IMR-90 (cell line): ENCODE data around the gene OTUD6A. TPM values are rescaled to one million over a fixed set of nuclear protein-coding genes. Genes with fewer than 3 reads are reported as not detected.

Experiments used
- ATAC-seq: fragments of 200-7000 bp; cut with Tn5 transposase; 2 replicates; pipeline ENCODE4 v1.9.1; 2020; ENCODE audit warnings: low read depth, mild to moderate bottlenecking, moderate library complexity
- BruUV-seq: library from RNA; stranded (reverse); fragments of 400-500 nt; replicated peaks from 2 replicates; lab custom pipeline; 2021; lab: Mats Ljungman, UMichigan
- CTCF ChIA-PET: fragments of 300-600 bp; formaldehyde crosslinking; extraction: SDS; loops from one replicate; lab custom pipeline; 2021; ENCODE audit warnings: antibody characterized with exemption; lab: Yijun Ruan, JAX
- POLR2A ChIA-PET: fragments of 300-600 bp; sonication (Branson Sonifier 250); formaldehyde crosslinking; loops from one replicate; lab custom pipeline; 2022; ENCODE audit warnings: antibody characterized with exemption; ENCODE audit not compliant: unreplicated experiment; lab: Charles Lee
- DNase-seq: peaks from one replicate; pipeline ENCODE4 v3.0.0; 2013
- H2AFZ ChIP-seq: replicated peaks from 2 replicates; pipeline ENCODE3; 2013; ENCODE audit warnings: low read length, mild to moderate bottlenecking; ENCODE audit not compliant: poor library complexity
- H2AK5ac ChIP-seq: 2 replicates; pipeline ENCODE4 v1.6.1; 2013; ENCODE audit warnings: low read depth, low read length, inconsistent platforms
- H2AK9ac ChIP-seq: replicated peaks from 2 replicates; pipeline ENCODE3; 2013; ENCODE audit warnings: mild to moderate bottlenecking, low read depth, low read length, moderate library complexity; ENCODE audit not compliant: poor library complexity
- H2BK120ac ChIP-seq: 2 replicates; pipeline ENCODE4 v1.6.1; 2013; ENCODE audit warnings: low read depth, low read length, inconsistent platforms
- H2BK15ac ChIP-seq: 3 replicates; pipeline ENCODE4 v1.6.1; 2013; ENCODE audit warnings: low read depth, low read length, inconsistent platforms
- H2BK20ac ChIP-seq: 2 replicates; pipeline ENCODE4 v1.6.1; 2013; ENCODE audit warnings: low read depth, mild to moderate bottlenecking, inconsistent platforms, low read length, moderate library complexity
- H2BK5ac ChIP-seq: 2 replicates; pipeline ENCODE4 v1.6.1; 2013; ENCODE audit warnings: mild to moderate bottlenecking, low read depth, low read length, inconsistent platforms; ENCODE audit not compliant: poor library complexity, severe bottlenecking
- H3K14ac ChIP-seq: replicated peaks from 2 replicates; pipeline ENCODE4 v1.6.1; 2013; ENCODE audit warnings: low read depth, low read length, inconsistent platforms
- H3K18ac ChIP-seq: 2 replicates; pipeline ENCODE4 v1.6.1; 2013; ENCODE audit warnings: low read depth, low read length, control low read depth
- H3K23ac ChIP-seq: 2 replicates; pipeline ENCODE4 v1.6.1; 2013; ENCODE audit warnings: low read depth, low read length, inconsistent platforms
- H3K27ac ChIP-seq: 2 replicates; pipeline ENCODE4 v1.5.1; 2013; ENCODE audit warnings: mild to moderate bottlenecking, control low read depth, low read length; ENCODE audit not compliant: insufficient read depth
- H3K27me3 ChIP-seq: 2 replicates; pipeline ENCODE4 v1.6.1; 2013; ENCODE audit warnings: low read length; ENCODE audit not compliant: control insufficient read depth, insufficient read depth
- H3K36me3 ChIP-seq: 2 replicates; pipeline ENCODE4 v1.6.1; 2013; ENCODE audit warnings: low read length, mixed read lengths; ENCODE audit not compliant: control insufficient read depth, insufficient read depth
- H3K4ac ChIP-seq: 2 replicates; pipeline ENCODE4 v1.6.1; 2013; ENCODE audit warnings: low read depth, low read length, inconsistent platforms
- H3K4me1 ChIP-seq: 2 replicates; pipeline ENCODE4 v1.6.1; 2013; ENCODE audit warnings: low read length, mixed read lengths; ENCODE audit not compliant: control insufficient read depth, insufficient read depth
- H3K4me2 ChIP-seq: 2 replicates; pipeline ENCODE4 v1.6.1; 2013; ENCODE audit warnings: low read depth, mild to moderate bottlenecking, control low read depth, low read length, moderate library complexity
- H3K4me3 ChIP-seq: 2 replicates; pipeline ENCODE4 v1.5.1; 2013; ENCODE audit warnings: low read depth, mild to moderate bottlenecking, control low read depth, low read length, moderate library complexity; ENCODE audit not compliant: insufficient read depth
- H3K56ac ChIP-seq: 2 replicates; pipeline ENCODE4 v1.6.1; 2013; ENCODE audit warnings: low read length, inconsistent platforms; ENCODE audit not compliant: insufficient read depth; ENCODE audit errors: extremely low read depth
- H3K79me1 ChIP-seq, 2 experiments: 2 replicates each; pipeline ENCODE4 v1.6.1; 2013; ENCODE audit warnings: low read length in 2 of 2, inconsistent platforms in 1 of 2, low read depth in 1 of 2
- H3K9ac ChIP-seq: 2 replicates; pipeline ENCODE4 v1.6.1; 2013; ENCODE audit warnings: low read depth, low read length, control low read depth
- H3K9me1 ChIP-seq: 2 replicates; pipeline ENCODE4 v1.6.1; 2013; ENCODE audit warnings: low read length, inconsistent platforms; ENCODE audit not compliant: insufficient read depth
- H3K9me3 ChIP-seq: 2 replicates; pipeline ENCODE4 v1.6.1; 2013; ENCODE audit warnings: low read length; ENCODE audit not compliant: control insufficient read depth, insufficient read depth
- H4K20me1 ChIP-seq: 2 replicates; pipeline ENCODE4 v1.6.1; 2013; ENCODE audit warnings: low read length, inconsistent platforms; ENCODE audit not compliant: insufficient read depth
- H4K5ac ChIP-seq: 2 replicates; pipeline ENCODE4 v1.6.1; 2013; ENCODE audit warnings: mild to moderate bottlenecking, low read depth, low read length, control low read depth
- H4K8ac ChIP-seq, 2 experiments: 2 replicates each; pipeline ENCODE4 v1.6.1; 2013; ENCODE audit warnings: low read depth in 2 of 2, low read length in 2 of 2, control low read depth in 1 of 2, inconsistent platforms in 1 of 2
- H4K91ac ChIP-seq: 2 replicates; pipeline ENCODE4 v1.6.1; 2013; ENCODE audit warnings: low read depth, low read length, inconsistent platforms; ENCODE audit not compliant: insufficient read depth
- BHLHE40 ChIP-seq: fragments of 150-350 bp; IDR thresholded peaks from 2 replicates; pipeline ENCODE4 v1.6.1; 2016; ENCODE audit warnings: mild to moderate bottlenecking, low read depth, low read length
- CEBPB ChIP-seq: IDR thresholded peaks from 2 replicates; pipeline ENCODE4 v1.6.1; 2012; ENCODE audit warnings: low read depth, low read length, improper control_type of control experiment
- CHD1 ChIP-seq: IDR thresholded peaks from 2 replicates; pipeline ENCODE4 v1.6.1; 2012; ENCODE audit warnings: low read depth, low read length, improper control_type of control experiment
- FOS ChIP-seq: fragments of 150-350 bp; IDR thresholded peaks from 2 replicates; pipeline ENCODE4 v1.6.1; 2016; ENCODE audit warnings: low read depth, low read length
- MAFK ChIP-seq: IDR thresholded peaks from 2 replicates; pipeline ENCODE4 v1.6.1; 2012; ENCODE audit warnings: low read depth, low read length, improper control_type of control experiment
- MAZ ChIP-seq: IDR thresholded peaks from 2 replicates; pipeline ENCODE4 v1.6.1; 2012; ENCODE audit warnings: low read depth, mild to moderate bottlenecking, low read length, improper control_type of control experiment, moderate library complexity, borderline replicate concordance
- MXI1 ChIP-seq: IDR thresholded peaks from 2 replicates; pipeline ENCODE4 v1.6.1; 2012; ENCODE audit warnings: low read depth, mild to moderate bottlenecking, low read length, moderate library complexity, borderline replicate concordance
- NFE2L2 ChIP-seq: fragments of 150-350 bp; IDR thresholded peaks from 2 replicates; pipeline ENCODE4 v1.6.1; 2016; ENCODE audit warnings: low read depth, mild to moderate bottlenecking, low read length
- POLR2A ChIP-seq: IDR thresholded peaks from 2 replicates; pipeline ENCODE4 v1.6.1; 2012; ENCODE audit warnings: mild to moderate bottlenecking, low read depth, low read length
- RAD21 ChIP-seq: IDR thresholded peaks from 2 replicates; pipeline ENCODE4 v1.6.1; 2012; ENCODE audit warnings: low read length, improper control_type of control experiment
- RCOR1 ChIP-seq: IDR thresholded peaks from 2 replicates; pipeline ENCODE4 v1.6.1; 2012; ENCODE audit warnings: mild to moderate bottlenecking, low read length, improper control_type of control experiment; ENCODE audit not compliant: insufficient replicate concordance
- RFX5 ChIP-seq: IDR thresholded peaks from 2 replicates; pipeline ENCODE4 v1.8.0; 2012; ENCODE audit warnings: low read depth, mild to moderate bottlenecking, low read length, moderate library complexity
- SMC3 ChIP-seq: fragments of 150-350 bp; IDR thresholded peaks from 2 replicates; pipeline ENCODE4 v1.6.1; 2016; ENCODE audit warnings: low read depth, mild to moderate bottlenecking, antibody characterized with exemption, low read length, moderate library complexity
- USF2 ChIP-seq: fragments of 150-350 bp; IDR thresholded peaks from 2 replicates; pipeline ENCODE4 v1.6.1; 2017; ENCODE audit warnings: mild to moderate bottlenecking, antibody characterized with exemption, low read length, low read depth
- WGBS, 2 experiments: methylation state at CpG; one replicate each; pipeline versions ENCODE4 v1.1.5 to v1.1.7; 2013; ENCODE audit warnings: missing lambda C conversion rate in 2 of 2; ENCODE audit not compliant: insufficient read length in 1 of 2; ENCODE audit errors: extremely low coverage in 2 of 2; 5-methylcytosine and 5-hydroxymethylcytosine counted together
- dilution Hi-C: fragments of 300-500 bp; cut with HindIII; formaldehyde crosslinking; loops from one replicate; pipeline ENCODE4 v1.14.3; 2018; ENCODE audit warnings: low sequenced_read_pairs; ENCODE audit not compliant: unreplicated experiment
- in situ Hi-C: fragments of 300-500 bp; cut with MboI; formaldehyde crosslinking; loops from 3 replicates; pipeline ENCODE4 v1.14.3; 2019; ENCODE audit warnings: low sequenced_read_pairs, inconsistent platforms, mixed read lengths
- intact Hi-C: fragments of 100-400 bp; cut with micrococcal nuclease; formaldehyde crosslinking; loops from 2 replicates; pipeline ENCODE4 v1.10.0; 2022
- polyA plus RNA-seq, 3 experiments: library from polyadenylated mRNA; depleted of rRNA; stranded (reverse); fragments of >200 nt; gene quantifications; 2 replicates each; pipeline ENCODE4 v1.2.3, GENCODE V29; 2012; ENCODE audit warnings: low replicate concordance in 1 of 3
- total RNA-seq: library from RNA; depleted of rRNA; stranded (reverse); fragments of >200 nt; gene quantifications from 2 replicates; pipeline ENCODE4 v1.2.3, GENCODE V29; 2012
- TF ChIP-seq, protein P1 (sequence below): fragments of 150-350 bp; IDR thresholded peaks from 2 replicates; pipeline ENCODE4 v1.6.1; 2016; ENCODE audit warnings: low read depth, mild to moderate bottlenecking, low read length, moderate library complexity, borderline replicate concordance
- TF ChIP-seq, protein P2 (sequence below): conservative IDR thresholded peaks from 2 replicates; pipeline ENCODE4 v1.5.1; 2012; ENCODE audit warnings: mild to moderate bottlenecking, low read depth, low read length, improper control_type of control experiment

Gene OTUD6A
- total and polyA plus RNA-seq, 2 of the 4 experiments (the other 2 are of a cell fraction): not detected

DNA sequence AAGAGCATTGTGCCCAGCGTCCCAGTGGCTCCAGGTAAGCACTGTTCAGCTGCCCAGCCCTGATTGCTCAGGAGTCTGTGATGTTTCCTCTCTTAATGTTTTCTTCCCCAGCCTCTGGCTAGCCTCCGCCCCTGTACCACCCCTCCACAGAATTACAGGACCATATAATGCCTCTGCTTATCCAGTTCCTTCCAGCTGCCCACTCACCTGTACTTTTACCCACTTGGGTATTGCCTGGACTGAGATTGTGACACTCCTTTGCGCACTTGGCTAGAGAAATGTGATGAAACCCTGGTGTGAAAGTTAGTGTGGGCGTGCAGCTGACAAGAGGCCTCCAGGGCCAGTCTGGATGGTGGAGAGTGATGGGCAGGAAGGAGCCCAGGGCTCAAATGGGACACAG is 12.3 kb upstream of the OTUD6A start, which contains the start of gene AWAT2:
AWAT2 (minus strand) TSS at position 14 of the 400 bp plus-strand sequence; CDS start at position 8, 6 bp downstream.
- CTCF ChIA-PET: interaction anchor here (0.6 kb wide), 1 partner anchor 461 kb away, joined by 5 read pairs; no protein-coding TSS in a partner anchor
- Histone ChIP-seq H3K18ac (no peak within 1 kb of the TSS), H2BK20ac (no peak within 1 kb of the TSS), H3K9me3 (no peaks in the 10 kb centered on the region), H2BK15ac (no peak within 1 kb of the TSS), H3K9me1 (no peaks in the 10 kb centered on the region), H2AFZ (no peak within 1 kb of the TSS), H4K5ac (no peak within 1 kb of the TSS), H3K27ac (no peak within 1 kb of the TSS), H2BK5ac (no peak within 1 kb of the TSS), H3K79me1 (no peaks in the 10 kb centered on the region), H4K91ac (no peak within 1 kb of the TSS), H3K14ac (no peak within 1 kb of the TSS), H3K4me1 (no peaks in the 10 kb centered on the region), H4K20me1 (no peaks in the 10 kb centered on the region), H3K4me3 (no peak within 1 kb of the TSS), H3K4ac (no peak within 1 kb of the TSS), H3K36me3 (no peaks in the 10 kb centered on the region), H4K8ac (no peak within 1 kb of the TSS), H3K4me2 (no peak within 1 kb of the TSS), H2AK9ac (no peak within 1 kb of the TSS), H3K23ac (no peak within 1 kb of the TSS), H2AK5ac (no peak within 1 kb of the TSS), H2BK120ac (no peak within 1 kb of the TSS), H3K9ac (no peak within 1 kb of the TSS), H3K56ac (no peak within 1 kb of the TSS), H3K27me3 (peaks cover 2% of the 10 kb centered on the region)
- ATAC-seq: no peak
- dilution Hi-C loops (no loop called here), in situ Hi-C loops (no loop called here), intact Hi-C loops (no loop called here)
- no TSS peak for BruUV-seq
- POLR2A ChIA-PET: no interaction called here
- no peak for DNase-seq
- TF ChIP-seq POLR2A (no peak), RFX5 (no peak), NFE2L2 (no peak), FOS (no peak), CHD1 (no peak), MAZ (no peak), MXI1 (no peak), MAFK (no peak), RCOR1 (no peak), USF2 (no peak), SMC3 (no peak), BHLHE40 (no peak), CEBPB (no peak), RAD21 (no peak)
- TF ChIP-seq, protein P1, sequence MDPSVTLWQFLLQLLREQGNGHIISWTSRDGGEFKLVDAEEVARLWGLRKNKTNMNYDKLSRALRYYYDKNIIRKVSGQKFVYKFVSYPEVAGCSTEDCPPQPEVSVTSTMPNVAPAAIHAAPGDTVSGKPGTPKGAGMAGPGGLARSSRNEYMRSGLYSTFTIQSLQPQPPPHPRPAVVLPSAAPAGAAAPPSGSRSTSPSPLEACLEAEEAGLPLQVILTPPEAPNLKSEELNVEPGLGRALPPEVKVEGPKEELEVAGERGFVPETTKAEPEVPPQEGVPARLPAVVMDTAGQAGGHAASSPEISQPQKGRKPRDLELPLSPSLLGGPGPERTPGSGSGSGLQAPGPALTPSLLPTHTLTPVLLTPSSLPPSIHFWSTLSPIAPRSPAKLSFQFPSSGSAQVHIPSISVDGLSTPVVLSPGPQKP: no peak
- TF ChIP-seq, protein P2, sequence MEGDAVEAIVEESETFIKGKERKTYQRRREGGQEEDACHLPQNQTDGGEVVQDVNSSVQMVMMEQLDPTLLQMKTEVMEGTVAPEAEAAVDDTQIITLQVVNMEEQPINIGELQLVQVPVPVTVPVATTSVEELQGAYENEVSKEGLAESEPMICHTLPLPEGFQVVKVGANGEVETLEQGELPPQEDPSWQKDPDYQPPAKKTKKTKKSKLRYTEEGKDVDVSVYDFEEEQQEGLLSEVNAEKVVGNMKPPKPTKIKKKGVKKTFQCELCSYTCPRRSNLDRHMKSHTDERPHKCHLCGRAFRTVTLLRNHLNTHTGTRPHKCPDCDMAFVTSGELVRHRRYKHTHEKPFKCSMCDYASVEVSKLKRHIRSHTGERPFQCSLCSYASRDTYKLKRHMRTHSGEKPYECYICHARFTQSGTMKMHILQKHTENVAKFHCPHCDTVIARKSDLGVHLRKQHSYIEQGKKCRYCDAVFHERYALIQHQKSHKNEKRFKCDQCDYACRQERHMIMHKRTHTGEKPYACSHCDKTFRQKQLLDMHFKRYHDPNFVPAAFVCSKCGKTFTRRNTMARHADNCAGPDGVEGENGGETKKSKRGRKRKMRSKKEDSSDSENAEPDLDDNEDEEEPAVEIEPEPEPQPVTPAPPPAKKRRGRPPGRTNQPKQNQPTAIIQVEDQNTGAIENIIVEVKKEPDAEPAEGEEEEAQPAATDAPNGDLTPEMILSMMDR: no peak
- WGBS, 2 experiments: 44% methylated on average over 2 of the region's 4 CpGs; no CpG with 5 or more reads in 1 of the 2 experiments
